Esophagus squamous epithelium (tissue), 5 donors: ENCODE results near the gene SUMO1. TPM values are rescaled to one million over a fixed set of nuclear protein-coding genes. Genes with fewer than 3 reads are reported as not detected.
"Not testable (repeated sequence)": the region's sequence is repeated elsewhere in the genome, so short reads cannot be mapped to it uniquely, and the experiment has no call there.

ENCODE experiments used
- DNase-seq: peaks from one replicate; lab custom pipeline; 2025; lab: John Stamatoyannopoulos, UW
- H3K27ac ChIP-seq, 4 donors: fragments of 200-600 bp; sonication (generic); one replicate each; pipeline ENCODE4 v1.5.1; 2016 to 2019; ENCODE audit warnings: mild to moderate bottlenecking in 1 of 4
- H3K27me3 ChIP-seq, 4 donors: fragments of 200-600 bp; sonication (generic); 1 replicate in 3 of 4; 2 replicates in 1 of 4; pipeline versions ENCODE4 v1.5.1 to v1.6.0; 2017 to 2021; ENCODE audit warnings: antibody characterized with exemption in 1 of 4
- H3K36me3 ChIP-seq, 3 donors: fragments of 200-600 bp; sonication (generic); one replicate each; pipeline ENCODE4 v1.5.1; 2016 to 2019
- H3K4me1 ChIP-seq, 3 donors: fragments of 200-600 bp; sonication (generic); one replicate each; pipeline ENCODE4 v1.5.1; 2017 to 2019
- H3K4me3 ChIP-seq, 4 donors: fragments of 200-600 bp; sonication (generic); 1 replicate in 3 of 4; 2 replicates in 1 of 4; pipeline ENCODE4 v1.5.1; 2016 to 2019; ENCODE audit warnings: mild to moderate bottlenecking in 2 of 4, moderate library complexity in 1 of 4
- H3K9me3 ChIP-seq, 3 donors: fragments of 200-600 bp; sonication (generic); one replicate each; pipeline ENCODE4 v1.5.1; 2016 to 2019
- CTCF ChIP-seq, 6 experiments: fragments of 450-650 bp in 4 of 6; fragments of 200-600 bp in 2 of 6; sonication (generic) in 2 of 6; IDR thresholded peaks; one replicate each; pipeline ENCODE4 v1.5.1; 2016 to 2019; ENCODE audit warnings: antibody characterized with exemption in 6 of 6, mild to moderate bottlenecking in 4 of 6, moderate library complexity in 4 of 6
- POLR2A ChIP-seq, 4 donors: fragments of 450-650 bp; IDR thresholded peaks; one replicate each; pipeline ENCODE4 v1.6.1; 2017; ENCODE audit warnings: antibody characterized with exemption in 4 of 4, mild to moderate bottlenecking in 4 of 4, moderate library complexity in 3 of 4
- WGBS, 2 donors: methylation state at CpG; one replicate each; pipeline ENCODE4 v1.1.5; 2018; 5-methylcytosine and 5-hydroxymethylcytosine counted together
- intact Hi-C: fragments of 100-400 bp; cut with DNase I; formaldehyde crosslinking; loops from one replicate; pipeline ENCODE4 v1.15.0; 2022
- total RNA-seq, 4 donors: library from RNA; depleted of rRNA; stranded (reverse); fragments of >200 nt; gene quantifications; one replicate each; pipeline ENCODE4 v1.1.0, GENCODE V29; 2016
- donor health status: DM: yes; HTN: yes; CAD: no.

SUMO1 gene
- total RNA-seq, 4 donors from 2014 or later = 28.8 to 82.6 (median 54.0) TPM

GRCh38 chr2:202251494-202251893, 13.1 kb upstream of the SUMO1 start:
- Histone ChIP-seq H3K36me3 (no peaks in the 10 kb centered on the region), H3K4me3 (no peak overlapping the region), H3K27ac (no peak overlapping the region), H3K27me3 (no peaks in the 10 kb centered on the region), H3K4me1 (peaks cover 0 to 14% (median 0%) of the 10 kb centered on the region in 3 donors), H3K9me3 (no peaks in the 10 kb centered on the region)
- intact Hi-C loops = no loop called here
- DNase-seq = no peak
- no peak for TF ChIP-seq POLR2A (IDR thresholded peaks at IDR 0.05)
- no peak for TF ChIP-seq CTCF (IDR thresholded peaks at IDR 0.05)
- WGBS, 2 donors = 63 to 78% methylated on average over 5 of the region's 5 CpGs

GRCh38 chr2:202249521-202250253, 11.3 kb upstream of the SUMO1 start:
- peak overlapping the region in 1 of 4 donors; percentile 4 for H3K4me3 ChIP-seq
- DNase-seq = no peak
- intact Hi-C loops = no loop called here
- peaks cover 0 to 14% (median 0%) of the 10 kb centered on the region in 3 donors for H3K4me1 ChIP-seq
- no peaks in the 10 kb centered on the region for H3K9me3 ChIP-seq
- peak overlapping the region in 2 of 4 donors; percentile 34 to 50 for H3K27ac ChIP-seq
- TF ChIP-seq CTCF (IDR thresholded peaks at IDR 0.05) (no peak), POLR2A (IDR thresholded peaks at IDR 0.05) (no peak)
- no peaks in the 10 kb centered on the region for H3K36me3 ChIP-seq
- H3K27me3 ChIP-seq = no peaks in the 10 kb centered on the region
- WGBS, 2 donors = 36 to 42% methylated on average over 10 of the region's 10 CpGs

GRCh38 chr2:202247710-202248109, 9.3 kb upstream of the SUMO1 start:
- intact Hi-C loops = not testable (repeated sequence)

GRCh38 chr2:202237787-202238233, 587 bp downstream of the SUMO1 start:
- no peak for DNase-seq
- no peaks in the 10 kb centered on the region for H3K36me3 ChIP-seq
- intact Hi-C loops = no loop called here
- H3K4me3 ChIP-seq = peak overlapping the region; percentile 78 to 98 (median 89)
- peaks cover 0 to 35% (median 17%) of the 10 kb centered on the region in 3 donors for H3K4me1 ChIP-seq
- 1% methylated on average over 11 to 15 of the region's 30 CpGs for WGBS, 2 donors
- TF ChIP-seq CTCF (IDR thresholded peaks at IDR 0.05) (no peak), POLR2A (IDR thresholded peaks at IDR 0.05) (peak in 1 of 4 donors; percentile 25)
- H3K27ac ChIP-seq = peak overlapping the region; percentile 86 to 98 (median 96)
- H3K27me3 ChIP-seq = no peaks in the 10 kb centered on the region
- no peaks in the 10 kb centered on the region for H3K9me3 ChIP-seq

More at GRCh38 chr2:202247710-202248109, 9.3 kb upstream of the SUMO1 start:
- not testable (repeated sequence) for H3K4me3 ChIP-seq, H3K27ac ChIP-seq, H3K9me3 ChIP-seq, DNase-seq, H3K36me3 ChIP-seq, H3K27me3 ChIP-seq
- 94 to 100% methylated on average over 2 to 5 of the region's 5 CpGs for WGBS, 2 donors
- H3K4me1 ChIP-seq = peaks cover 0 to 14% (median 0%) of the 10 kb centered on the region in 3 donors

- intact Hi-C loops = no loop called here
Observed at GRCh38 chr2:202221873-202222272, 16.5 kb downstream of the SUMO1 start.

More at GRCh38 chr2:202221873-202222272, 16.5 kb downstream of the SUMO1 start:
- H3K36me3 ChIP-seq = peaks cover 0 to 68% (median 0%) of the 10 kb centered on the region in 3 donors
- H3K27ac ChIP-seq = no peak overlapping the region
- H3K4me1 ChIP-seq = peaks cover 0 to 8% (median 0%) of the 10 kb centered on the region in 3 donors
- no peak for DNase-seq
- no peaks in the 10 kb centered on the region for H3K9me3 ChIP-seq
- no peak overlapping the region for H3K4me3 ChIP-seq
- TF ChIP-seq POLR2A (IDR thresholded peaks at IDR 0.05) = no peak
- TF ChIP-seq CTCF (IDR thresholded peaks at IDR 0.05) = no peak
- H3K27me3 ChIP-seq = no peaks in the 10 kb centered on the region
- WGBS, 2 donors = 93 to 100% methylated on average over 1 of the region's 1 CpG
